SK-N-MC (cell line): Measurements from ENCODE around the gene SIRPG.

ENCODE experiments used
- EZH2 ChIP-seq: fragments of 200-600 bp; sonication (generic); IDR thresholded peaks from one replicate; pipeline ENCODE4 v1.6.1; 2017; ENCODE audit warnings: antibody characterized with exemption
- POLR2AphosphoS5 ChIP-seq: IDR thresholded peaks from 2 replicates; pipeline ENCODE4 v1.6.1; 2012; ENCODE audit warnings: mild to moderate bottlenecking, low read depth, low read length, borderline replicate concordance

DNA sequence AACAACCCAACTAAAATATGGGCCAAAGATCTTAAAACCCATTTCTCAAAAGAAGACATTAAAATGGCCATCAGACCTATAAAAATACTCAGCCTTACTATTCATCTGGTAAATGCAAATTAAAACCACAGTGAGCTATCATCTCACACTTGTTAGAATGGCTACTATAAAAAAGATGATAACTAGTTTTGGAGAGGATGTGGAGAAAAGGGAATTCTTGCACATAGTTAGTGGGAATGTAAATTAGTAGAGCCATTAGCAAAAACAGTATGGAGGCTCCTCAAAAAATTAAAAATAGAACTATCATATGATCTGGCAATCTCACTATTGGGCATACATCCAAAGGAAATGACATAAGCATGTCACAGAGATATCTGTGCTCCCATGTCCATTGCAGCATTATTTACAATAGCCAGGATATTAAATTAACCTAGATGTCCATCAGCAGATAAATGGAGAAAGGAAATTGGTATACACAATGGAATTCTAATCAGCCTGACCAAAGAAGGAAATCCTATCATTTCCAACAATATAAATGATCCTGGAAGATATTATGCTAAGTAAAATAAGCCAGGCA is 40.6 kb downstream of the SIRPG start:
- TF ChIP-seq POLR2AphosphoS5 (no peak), EZH2 (no peak)
